HS-5 (cell line): Measurements from ENCODE around the gene PDGFC.

Source experiments
- DNase-seq: peaks from one replicate; pipeline ENCODE4 v3.0.0-alpha.2; 2012; ENCODE audit warnings: low read depth

PDGFC gene

DNA sequence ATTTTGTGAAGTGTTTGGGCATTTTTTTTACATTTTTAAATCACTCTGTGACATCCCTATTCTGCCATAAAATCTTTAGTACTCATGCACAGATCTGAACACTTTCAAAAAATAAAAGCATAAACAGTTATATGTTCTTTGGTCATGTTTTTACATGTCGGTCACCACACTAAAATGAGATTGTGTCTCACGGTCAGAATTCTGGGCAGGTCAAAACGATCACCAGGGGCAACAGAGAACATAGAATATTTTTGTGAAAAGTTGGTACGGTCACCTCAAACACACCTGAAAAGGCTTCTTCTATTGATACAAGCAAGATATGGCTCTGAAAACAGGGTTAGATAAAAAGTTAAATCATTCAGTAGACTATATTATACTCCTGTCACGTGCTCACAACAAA lies 189.1 kb downstream of the PDGFC start:
- no peak for DNase-seq

DNA sequence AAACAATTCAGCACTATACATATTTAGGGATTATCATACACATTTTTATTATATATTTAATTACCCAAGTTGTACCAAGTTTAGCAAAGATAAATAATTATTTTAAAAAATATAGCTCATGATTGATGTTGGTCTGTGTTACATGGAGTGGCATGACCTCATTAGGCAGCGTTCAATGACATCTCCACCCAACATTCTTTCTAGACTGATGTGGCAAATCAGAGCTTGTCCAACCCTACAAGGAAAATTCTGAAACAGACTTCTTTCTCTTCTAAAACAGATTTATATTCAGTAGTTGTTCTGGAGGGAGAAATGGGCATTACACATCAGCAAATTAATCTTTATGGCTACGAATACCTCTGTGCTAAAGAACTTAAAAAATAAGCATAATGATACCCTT lies 189.7 kb downstream of the PDGFC start:
- DNase-seq = peak; percentile 47

DNA sequence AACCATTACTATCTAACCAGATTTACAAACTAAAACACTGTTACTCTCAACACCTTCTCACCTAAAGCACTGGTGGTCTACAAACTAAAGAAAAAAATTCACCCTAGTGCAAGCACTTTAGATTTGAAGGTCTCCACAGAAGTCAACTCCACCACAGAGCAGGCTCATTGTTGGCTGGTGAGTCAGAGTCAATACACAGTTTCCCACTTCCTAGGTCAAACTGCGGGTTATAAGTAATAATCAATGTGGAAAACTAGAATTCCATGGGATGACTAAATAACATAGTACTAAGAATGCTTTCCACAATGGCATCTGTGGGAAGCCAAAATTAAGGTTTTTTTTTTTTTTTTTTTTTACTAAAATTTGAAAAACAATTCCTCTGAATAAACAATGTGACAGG lies 191.8 kb downstream of the PDGFC start:
- DNase-seq = peak; percentile 96

DNA sequence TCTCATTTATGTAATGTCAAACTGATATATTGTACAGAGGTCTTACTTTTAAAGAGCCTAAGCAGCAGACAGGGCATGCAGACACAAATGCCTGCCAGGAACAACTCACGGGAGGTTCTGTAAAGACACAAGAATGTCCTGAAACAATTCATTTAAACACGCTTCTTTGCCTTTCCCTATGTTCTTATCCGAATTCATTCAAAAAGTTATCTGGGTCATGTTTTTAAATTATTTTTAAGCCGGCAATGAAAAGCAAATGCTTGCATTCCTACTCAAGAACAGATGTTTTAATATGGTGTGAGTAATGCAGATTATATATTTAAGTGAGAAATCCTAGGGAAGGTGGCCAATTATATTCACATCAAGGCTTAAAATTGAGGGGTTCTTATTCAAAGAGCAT lies 192.6 kb downstream of the PDGFC start:
- peak; percentile 60 for DNase-seq

DNA sequence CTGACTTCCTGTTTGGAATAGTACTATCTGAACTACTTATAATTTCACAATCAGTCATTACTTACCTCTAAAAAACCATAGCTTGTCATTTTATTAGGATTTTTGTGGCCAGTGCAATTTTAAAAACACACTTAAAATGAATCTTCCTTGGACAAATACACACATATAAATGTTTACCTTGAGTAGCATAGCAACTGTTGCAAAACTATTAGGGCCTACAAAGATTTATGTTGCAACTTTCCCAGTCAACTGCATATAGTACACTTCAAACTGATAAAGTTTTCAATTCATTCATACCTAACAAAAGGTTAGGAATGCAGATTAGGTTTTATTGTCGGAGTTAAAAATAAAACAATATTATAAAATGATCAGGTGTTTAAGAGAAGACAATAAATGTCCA lies 193.0 kb downstream of the PDGFC start:
- DNase-seq = peak; percentile 46

DNA sequence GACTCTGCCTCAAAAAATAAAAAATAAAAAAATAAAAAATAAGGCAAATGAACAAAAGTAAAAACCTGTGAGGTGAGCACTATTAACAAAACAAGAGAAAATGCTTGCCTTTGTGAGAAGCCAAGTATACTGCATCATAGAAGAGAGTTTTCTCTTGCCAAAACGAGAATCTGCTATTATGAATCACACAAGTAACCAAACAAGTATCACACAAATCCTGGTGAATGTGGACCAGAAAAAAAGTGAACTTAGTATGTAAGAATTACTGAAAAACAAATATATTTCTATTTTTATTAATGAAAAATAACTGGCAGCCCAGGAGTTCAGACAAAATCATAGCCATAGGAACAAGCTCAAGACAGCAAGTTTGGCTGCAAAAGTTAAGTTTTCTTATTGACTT lies 193.5 kb downstream of the PDGFC start:
- DNase-seq = no peak

- DNase-seq = no peak
Measured at GRCh38 chr4:156775813-156776212, 195.8 kb downstream of the PDGFC start.

- peak; percentile 53 for DNase-seq
Measured at GRCh38 chr4:156774422-156774821, 197.2 kb downstream of the PDGFC start.

DNA sequence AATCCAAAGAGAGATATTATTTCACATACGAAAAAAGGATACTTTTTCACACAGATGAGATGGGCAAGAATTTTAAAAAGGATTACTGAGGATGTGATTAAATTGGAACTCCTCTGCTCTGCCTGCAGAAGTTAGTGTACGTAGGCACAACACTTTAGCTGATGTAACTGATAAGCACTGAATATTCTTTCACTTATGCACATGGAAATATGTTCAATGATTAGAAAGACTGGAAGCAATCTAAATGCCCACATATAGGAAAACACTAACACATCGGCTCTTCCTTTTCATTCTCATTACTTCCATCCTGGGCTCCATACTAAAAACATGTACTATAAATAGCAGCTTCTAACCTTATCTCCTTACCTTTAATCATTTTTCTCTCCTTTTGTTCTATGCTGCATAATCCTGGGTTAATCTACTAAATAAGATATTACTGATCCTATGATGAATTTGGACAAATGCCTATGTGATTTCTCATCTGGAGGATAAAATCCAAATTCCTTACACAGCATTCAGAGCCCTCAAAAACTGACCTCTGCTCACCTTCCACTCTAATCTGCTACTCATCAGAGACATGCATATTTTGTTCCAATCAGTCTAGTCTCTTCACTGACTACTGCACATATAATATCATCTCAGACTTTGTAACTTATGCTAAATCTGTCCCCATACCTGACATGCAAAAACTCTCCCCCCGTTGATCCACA lies 197.8 kb downstream of the PDGFC start:
- DNase-seq = peak; percentile 86

DNA sequence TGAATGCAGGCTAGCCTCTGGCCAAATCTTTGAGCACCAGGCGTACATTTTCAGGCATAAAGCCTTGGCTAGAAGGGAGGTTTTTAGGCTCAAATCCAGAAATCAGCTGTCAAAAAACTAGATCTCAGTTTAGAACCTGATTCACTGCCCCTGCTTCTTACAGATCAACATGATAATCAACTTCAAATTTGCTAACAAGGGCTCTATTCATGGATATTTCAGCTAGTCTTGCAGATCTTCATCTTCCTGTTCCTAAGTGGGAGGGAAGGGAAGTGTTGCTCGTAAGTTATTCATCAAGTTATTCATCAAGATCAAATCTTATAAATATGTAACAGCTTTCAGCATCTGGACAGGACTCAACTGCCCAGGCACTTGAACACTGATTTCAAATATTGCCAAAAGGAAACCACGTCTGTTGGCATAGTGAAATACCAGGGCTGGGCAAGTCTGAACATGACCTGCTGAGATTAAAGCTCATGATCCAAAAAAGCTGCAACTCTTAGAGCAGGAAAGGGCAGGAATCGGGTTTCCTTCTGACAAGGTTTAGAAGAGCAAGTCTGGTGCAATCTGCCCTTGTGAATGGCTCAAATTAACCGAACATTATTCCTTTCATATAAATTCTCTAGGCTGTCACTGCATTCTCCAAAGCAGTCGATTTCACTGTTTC lies 200.3 kb downstream of the PDGFC start:
- DNase-seq = peak; percentile 92

DNA sequence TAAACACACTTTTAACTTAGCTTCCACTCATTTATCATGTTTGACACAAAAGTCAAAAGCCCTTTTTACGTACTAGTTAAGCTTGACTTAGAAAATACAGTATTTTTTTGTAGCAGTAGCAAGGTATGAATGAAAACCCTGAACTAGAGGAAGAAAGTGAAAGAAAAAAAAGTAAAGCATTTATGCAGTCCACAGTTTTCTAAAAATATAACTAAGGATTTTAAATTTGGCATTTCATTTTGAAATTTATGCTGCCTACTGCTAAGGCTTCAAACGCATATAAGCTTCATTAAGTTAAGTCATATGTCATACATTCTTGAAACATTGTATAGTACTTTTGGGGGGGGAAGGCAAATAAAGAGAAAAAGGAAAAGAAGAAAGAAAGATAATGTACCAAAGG lies 201.5 kb downstream of the PDGFC start:
- no peak for DNase-seq

DNA sequence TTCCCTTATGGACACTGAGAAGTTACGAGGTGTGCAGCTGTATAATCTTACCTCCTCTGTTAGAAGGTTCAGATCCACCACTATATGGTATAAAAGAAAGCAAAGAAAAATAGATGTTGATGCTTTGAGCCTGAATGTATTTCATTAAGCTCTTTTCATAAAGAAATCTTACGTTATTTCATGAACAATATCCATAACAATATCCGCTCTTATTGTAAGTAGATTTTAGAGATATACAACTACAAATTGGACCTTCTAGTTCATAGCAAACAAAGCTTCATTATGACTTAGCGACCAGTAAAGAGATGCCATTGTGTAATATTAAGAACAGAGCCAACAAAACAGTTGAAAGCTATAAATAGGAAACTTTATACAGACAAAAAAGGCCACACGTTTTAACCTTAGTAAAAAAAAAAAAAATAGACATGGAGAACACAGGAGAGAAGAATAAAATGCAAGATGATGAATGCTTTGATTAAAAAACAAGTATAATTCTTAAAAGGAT lies 203.6 kb downstream of the PDGFC start:
- no peak for DNase-seq

- DNase-seq = no peak
Measured at GRCh38 chr4:156766846-156767245, 204.8 kb downstream of the PDGFC start.

GRCh38 chr4:156765277-156765676 lies 206.3 kb downstream of the PDGFC start:
- no peak for DNase-seq

DNA sequence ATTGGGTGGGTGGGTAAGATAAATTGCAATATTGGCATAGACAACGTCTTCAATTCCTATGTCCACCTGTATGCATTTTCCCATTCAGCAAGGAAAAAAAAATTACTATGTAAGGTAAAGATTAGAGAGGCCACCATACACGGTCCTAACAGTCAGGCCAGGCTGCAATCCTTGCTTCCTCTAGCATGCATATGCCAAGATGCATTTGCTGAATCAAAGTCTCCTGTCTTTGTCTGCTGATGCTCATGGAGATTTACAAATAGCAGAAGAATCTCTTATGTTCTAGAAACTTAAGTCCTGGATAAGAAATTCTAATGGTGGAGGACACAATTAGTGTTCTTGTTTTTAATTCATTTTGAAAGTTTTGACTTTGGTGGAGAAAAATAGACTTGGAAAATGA lies 206.8 kb downstream of the PDGFC start:
- DNase-seq = no peak

- DNase-seq = peak; percentile 37
Measured at GRCh38 chr4:156764145-156764544, 207.5 kb downstream of the PDGFC start.

DNA sequence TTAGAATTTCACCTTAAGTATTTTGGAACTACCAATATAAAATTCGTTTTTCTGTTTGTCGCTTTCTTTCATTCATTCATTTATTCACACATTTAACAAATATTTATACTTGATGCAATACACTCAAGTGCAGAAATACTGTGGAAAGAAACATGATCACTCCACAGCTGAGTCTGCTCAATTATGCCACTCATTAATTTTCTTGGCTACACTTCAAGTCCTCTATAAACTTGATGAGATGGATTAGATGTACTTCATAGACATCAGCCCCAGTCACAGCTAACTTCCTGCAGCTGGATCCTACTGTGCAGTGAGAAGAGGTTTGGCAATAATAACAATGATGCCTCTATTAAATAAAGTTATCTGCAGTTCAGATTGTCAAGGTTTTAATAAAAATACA lies 208.1 kb downstream of the PDGFC start:
- no peak for DNase-seq

GRCh38 chr4:156762851-156763250 lies 208.7 kb downstream of the PDGFC start:
- DNase-seq = no peak

GRCh38 chr4:156756118-156756517 lies 215.5 kb downstream of the PDGFC start:
- DNase-seq = no peak

GRCh38 chr4:156754832-156755570 lies 216.6 kb downstream of the PDGFC start:
- no peak for DNase-seq

DNA sequence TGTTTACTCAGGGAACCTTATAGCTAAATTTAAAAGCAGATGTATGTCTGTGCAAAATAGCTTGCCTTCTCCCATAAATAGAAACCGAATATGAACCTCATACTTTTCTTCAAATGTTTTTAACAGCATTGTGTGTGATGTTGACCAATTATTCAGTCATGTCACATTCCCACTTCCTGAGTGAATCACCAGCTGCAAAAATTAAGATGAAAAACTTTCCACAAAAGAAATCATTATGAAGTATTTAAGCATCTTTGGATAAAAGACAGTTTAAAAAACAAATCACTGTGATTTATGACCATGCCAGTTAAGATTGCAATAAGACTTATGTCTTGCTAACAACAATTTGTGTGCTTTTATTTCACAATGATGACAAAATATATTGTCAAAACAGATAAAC lies 220.1 kb downstream of the PDGFC start:
- DNase-seq = peak; percentile 34

DNA sequence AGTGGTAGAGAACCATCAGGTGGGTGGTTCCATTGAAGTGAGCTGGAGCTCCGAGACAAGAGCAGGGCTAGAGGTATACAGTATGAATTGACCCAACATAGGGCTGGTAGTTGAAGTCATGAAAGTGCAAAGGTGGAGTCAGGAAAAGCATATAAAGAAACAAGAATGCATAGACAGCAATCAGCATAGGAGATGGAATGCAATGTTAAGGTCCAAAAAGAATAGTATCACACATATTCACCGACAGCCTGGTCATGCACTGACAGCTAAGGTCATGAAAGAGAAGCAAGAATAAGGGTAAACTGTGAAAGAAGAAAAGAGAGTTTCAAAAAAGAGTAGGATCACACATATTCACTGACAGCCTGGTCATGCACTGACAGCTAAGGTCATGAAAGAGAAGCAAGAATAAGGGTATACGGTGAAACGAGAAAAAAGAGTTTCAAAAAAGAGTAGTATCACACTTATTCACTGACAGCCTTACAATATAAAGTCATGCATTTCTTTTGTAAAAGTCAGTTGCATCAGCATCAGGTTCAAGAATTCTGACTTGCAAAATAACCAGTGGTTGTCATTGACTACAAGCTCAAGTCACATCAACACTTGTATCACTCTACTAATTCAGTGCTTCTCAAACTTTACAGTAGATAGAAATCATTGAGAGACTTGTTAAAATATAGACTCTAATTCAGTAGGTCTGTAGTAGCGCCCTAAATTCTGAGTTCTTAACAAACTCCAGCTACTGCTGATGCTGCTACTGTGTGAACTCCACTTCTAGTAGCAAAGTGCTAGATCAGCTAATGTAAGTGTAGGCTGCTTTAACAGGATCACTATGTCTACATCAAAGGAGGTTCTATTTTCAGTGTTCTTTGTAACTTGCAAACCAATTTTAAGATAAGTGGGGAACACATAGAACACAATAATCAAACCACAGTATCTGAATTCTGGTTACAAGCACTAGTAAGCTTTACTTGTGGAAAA lies 221.9 kb downstream of the PDGFC start:
- no peak for DNase-seq
